ENCODE results near the gene CABCOCO1.

The CABCOCO1 gene

GRCh38 chr10:61662794-61663259 lies at the start of gene CABCOCO1:
Gene CABCOCO1, plus strand, starts transcription at chr10:61662929. Its CDS starts 44 bp downstream, at chr10:61662973.
- peak within 1 kb of the TSS; percentile 61 for H3K9ac ChIP-seq (ENCODE audit: insufficient read length, low read depth)
- H3K4me3 ChIP-seq (ENCODE audit: insufficient read length, low read depth), result peak within 1 kb of the TSS; percentile 59

GRCh38 chr10:61613665-61614064 lies 49.1 kb upstream of the CABCOCO1 start:
- no peaks in the 10 kb centered on the region for H3K4me1 ChIP-seq (ENCODE audit: insufficient read depth, insufficient read length)
- TF ChIP-seq ZNF274 (IDR thresholded peaks at IDR 0.05; ENCODE audit: low read depth, low read length) (no peak), YY1 (IDR thresholded peaks at IDR 0.05; ENCODE audit: insufficient read depth, insufficient read length) (no peak), SUZ12 (IDR thresholded peaks at IDR 0.05; ENCODE audit: extremely low read depth, insufficient read depth, insufficient read length) (no peak)
- H3K36me3 ChIP-seq (ENCODE audit: insufficient read depth, insufficient read length, low read length), result no peaks in the 10 kb centered on the region
- H3K9ac ChIP-seq (ENCODE audit: insufficient read length, low read depth), result no peak overlapping the region
- H3K27me3 ChIP-seq (ENCODE audit: insufficient read depth, insufficient read length), result no peaks in the 10 kb centered on the region
- H3K4me3 ChIP-seq (ENCODE audit: insufficient read length, low read depth), result no peak overlapping the region
- no peak for DNase-seq (ENCODE audit: low read depth, low spot score)
- H3K9me3 ChIP-seq (ENCODE audit: insufficient read depth, low read length), result no peaks in the 10 kb centered on the region

More at GRCh38 chr10:61662794-61663259, at the start of gene CABCOCO1:
- no peaks in the 10 kb centered on the region for H3K4me1 ChIP-seq (ENCODE audit: insufficient read depth, insufficient read length)
- H3K36me3 ChIP-seq (ENCODE audit: insufficient read depth, insufficient read length, low read length), result no peaks in the 10 kb centered on the region
- no peaks in the 10 kb centered on the region for H3K27me3 ChIP-seq (ENCODE audit: insufficient read depth, insufficient read length)
- H3K9me3 ChIP-seq (ENCODE audit: insufficient read depth, low read length), result no peaks in the 10 kb centered on the region
- DNase-seq (ENCODE audit: low read depth, low spot score), result peak; percentile 67
- TF ChIP-seq ZNF274 (IDR thresholded peaks at IDR 0.05; ENCODE audit: low read depth, low read length) (no peak), YY1 (IDR thresholded peaks at IDR 0.05; ENCODE audit: insufficient read depth, insufficient read length) (no peak), SUZ12 (IDR thresholded peaks at IDR 0.05; ENCODE audit: extremely low read depth, insufficient read depth, insufficient read length) (no peak)

- no peak for DNase-seq (ENCODE audit: low read depth, low spot score)
- Histone ChIP-seq H3K36me3 (ENCODE audit: insufficient read depth, insufficient read length, low read length) (no peaks in the 10 kb centered on the region), H3K4me3 (ENCODE audit: insufficient read length, low read depth) (no peak overlapping the region), H3K9ac (ENCODE audit: insufficient read length, low read depth) (no peak overlapping the region), H3K4me1 (ENCODE audit: insufficient read depth, insufficient read length) (no peaks in the 10 kb centered on the region), H3K9me3 (ENCODE audit: insufficient read depth, low read length) (no peaks in the 10 kb centered on the region), H3K27me3 (ENCODE audit: insufficient read depth, insufficient read length) (no peaks in the 10 kb centered on the region)
- no peak for TF ChIP-seq ZNF274 (IDR thresholded peaks at IDR 0.05; ENCODE audit: low read depth, low read length)
- TF ChIP-seq SUZ12 (IDR thresholded peaks at IDR 0.05; ENCODE audit: extremely low read depth, insufficient read depth, insufficient read length), result no peak
- TF ChIP-seq YY1 (IDR thresholded peaks at IDR 0.05; ENCODE audit: insufficient read depth, insufficient read length), result no peak
Observed at GRCh38 chr10:61616611-61617010, 46.1 kb upstream of the CABCOCO1 start.

GRCh38 chr10:61617180-61617579 lies 45.5 kb upstream of the CABCOCO1 start:
- H3K36me3 ChIP-seq (ENCODE audit: insufficient read depth, insufficient read length, low read length), result no peaks in the 10 kb centered on the region
- DNase-seq (ENCODE audit: low read depth, low spot score), result no peak
- H3K27me3 ChIP-seq (ENCODE audit: insufficient read depth, insufficient read length), result no peaks in the 10 kb centered on the region
- no peak overlapping the region for H3K4me3 ChIP-seq (ENCODE audit: insufficient read length, low read depth)
- no peak for TF ChIP-seq YY1 (IDR thresholded peaks at IDR 0.05; ENCODE audit: insufficient read depth, insufficient read length)
- TF ChIP-seq ZNF274 (IDR thresholded peaks at IDR 0.05; ENCODE audit: low read depth, low read length), result no peak
- TF ChIP-seq SUZ12 (IDR thresholded peaks at IDR 0.05; ENCODE audit: extremely low read depth, insufficient read depth, insufficient read length), result no peak
- H3K4me1 ChIP-seq (ENCODE audit: insufficient read depth, insufficient read length), result no peaks in the 10 kb centered on the region
- no peaks in the 10 kb centered on the region for H3K9me3 ChIP-seq (ENCODE audit: insufficient read depth, low read length)
- H3K9ac ChIP-seq (ENCODE audit: insufficient read length, low read depth), result no peak overlapping the region

- no peak for DNase-seq (ENCODE audit: low read depth, low spot score)
- Histone ChIP-seq H3K9me3 (ENCODE audit: insufficient read depth, low read length) (no peaks in the 10 kb centered on the region), H3K4me1 (ENCODE audit: insufficient read depth, insufficient read length) (no peaks in the 10 kb centered on the region), H3K27me3 (ENCODE audit: insufficient read depth, insufficient read length) (no peaks in the 10 kb centered on the region), H3K9ac (ENCODE audit: insufficient read length, low read depth) (no peak overlapping the region), H3K36me3 (ENCODE audit: insufficient read depth, insufficient read length, low read length) (no peaks in the 10 kb centered on the region), H3K4me3 (ENCODE audit: insufficient read length, low read depth) (no peak overlapping the region)
- TF ChIP-seq ZNF274 (IDR thresholded peaks at IDR 0.05; ENCODE audit: low read depth, low read length) (no peak), YY1 (IDR thresholded peaks at IDR 0.05; ENCODE audit: insufficient read depth, insufficient read length) (no peak), SUZ12 (IDR thresholded peaks at IDR 0.05; ENCODE audit: extremely low read depth, insufficient read depth, insufficient read length) (no peak)
Observed at GRCh38 chr10:61617586-61617985, 45.1 kb upstream of the CABCOCO1 start.

- H3K9ac ChIP-seq (ENCODE audit: insufficient read length, low read depth), result no peak overlapping the region
- no peaks in the 10 kb centered on the region for H3K4me1 ChIP-seq (ENCODE audit: insufficient read depth, insufficient read length)
- H3K27me3 ChIP-seq (ENCODE audit: insufficient read depth, insufficient read length), result no peaks in the 10 kb centered on the region
- DNase-seq (ENCODE audit: low read depth, low spot score), result no peak
- TF ChIP-seq SUZ12 (IDR thresholded peaks at IDR 0.05; ENCODE audit: extremely low read depth, insufficient read depth, insufficient read length) (no peak), YY1 (IDR thresholded peaks at IDR 0.05; ENCODE audit: insufficient read depth, insufficient read length) (no peak)
- no peaks in the 10 kb centered on the region for H3K36me3 ChIP-seq (ENCODE audit: insufficient read depth, insufficient read length, low read length)
- no peak overlapping the region for H3K4me3 ChIP-seq (ENCODE audit: insufficient read length, low read depth)
- H3K9me3 ChIP-seq (ENCODE audit: insufficient read depth, low read length), result no peaks in the 10 kb centered on the region
Observed at GRCh38 chr10:61618388-61618961, 44.3 kb upstream of the CABCOCO1 start.

- no peak overlapping the region for H3K9ac ChIP-seq (ENCODE audit: insufficient read length, low read depth)
- no peaks in the 10 kb centered on the region for H3K36me3 ChIP-seq (ENCODE audit: insufficient read depth, insufficient read length, low read length)
- DNase-seq (ENCODE audit: low read depth, low spot score), result no peak
- no peak overlapping the region for H3K4me3 ChIP-seq (ENCODE audit: insufficient read length, low read depth)
- no peak for TF ChIP-seq ZNF274 (IDR thresholded peaks at IDR 0.05; ENCODE audit: low read depth, low read length)
- TF ChIP-seq SUZ12 (IDR thresholded peaks at IDR 0.05; ENCODE audit: extremely low read depth, insufficient read depth, insufficient read length), result no peak
- no peaks in the 10 kb centered on the region for H3K4me1 ChIP-seq (ENCODE audit: insufficient read depth, insufficient read length)
- H3K9me3 ChIP-seq (ENCODE audit: insufficient read depth, low read length), result no peaks in the 10 kb centered on the region
- no peaks in the 10 kb centered on the region for H3K27me3 ChIP-seq (ENCODE audit: insufficient read depth, insufficient read length)
Observed at GRCh38 chr10:61620506-61620905, 42.2 kb upstream of the CABCOCO1 start.

Measured in NT2/D1 (cell line).